ENCODE results near the gene CADPS2. TPM values are rescaled to one million over a fixed set of nuclear protein-coding genes. Genes with fewer than 3 reads are reported as not detected.

CADPS2 gene
- total RNA-seq, 1 experiment from 2014 or later, result 7.4 TPM

DNA sequence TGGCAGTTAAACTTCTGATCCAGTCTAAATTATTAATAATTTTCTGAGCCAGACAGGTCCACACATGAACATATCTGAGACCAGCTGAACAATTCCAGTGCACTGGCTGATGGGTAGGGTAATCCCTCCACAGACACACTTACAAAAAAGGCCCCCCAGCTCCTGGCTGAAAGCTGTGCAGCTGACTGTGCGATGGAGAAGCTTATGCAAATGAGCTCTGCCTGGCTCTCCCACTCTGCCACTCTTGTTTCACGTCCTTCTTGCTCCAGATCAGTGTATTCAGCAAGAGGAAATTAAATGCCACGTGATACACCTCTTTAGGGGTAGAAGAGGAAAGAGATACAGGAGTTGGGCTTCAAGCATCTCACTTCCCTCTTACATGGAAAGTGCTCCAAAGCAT lies 505.3 kb downstream of the CADPS2 start:
- H3K27me3 Mint-ChIP-seq (ENCODE audit: insufficient read depth, unreplicated experiment), result peaks cover 12% of the 10 kb centered on the region
- H3K36me3 Mint-ChIP-seq (ENCODE audit: insufficient read depth, unreplicated experiment), result no peaks in the 10 kb centered on the region
- no TSS peak for BruUV-seq (replicated peaks)
- ChIA-PET POLR2A (interaction anchor here (0.7 kb wide), 1 partner anchor 351 kb away, joined by 7 read pairs; no protein-coding TSS in a partner anchor), CTCF (no interaction called here)
- no peaks in the 10 kb centered on the region for H3K9me3 Mint-ChIP-seq (ENCODE audit: unreplicated experiment)
- H3K4me1 Mint-ChIP-seq (ENCODE audit: insufficient read depth, unreplicated experiment), result no peaks in the 10 kb centered on the region
- H3K4me3 Mint-ChIP-seq (ENCODE audit: unreplicated experiment), result no peak overlapping the region
- DNase-seq (ENCODE audit: unreplicated experiment), result no peak
- TF ChIP-seq, protein P1, sequence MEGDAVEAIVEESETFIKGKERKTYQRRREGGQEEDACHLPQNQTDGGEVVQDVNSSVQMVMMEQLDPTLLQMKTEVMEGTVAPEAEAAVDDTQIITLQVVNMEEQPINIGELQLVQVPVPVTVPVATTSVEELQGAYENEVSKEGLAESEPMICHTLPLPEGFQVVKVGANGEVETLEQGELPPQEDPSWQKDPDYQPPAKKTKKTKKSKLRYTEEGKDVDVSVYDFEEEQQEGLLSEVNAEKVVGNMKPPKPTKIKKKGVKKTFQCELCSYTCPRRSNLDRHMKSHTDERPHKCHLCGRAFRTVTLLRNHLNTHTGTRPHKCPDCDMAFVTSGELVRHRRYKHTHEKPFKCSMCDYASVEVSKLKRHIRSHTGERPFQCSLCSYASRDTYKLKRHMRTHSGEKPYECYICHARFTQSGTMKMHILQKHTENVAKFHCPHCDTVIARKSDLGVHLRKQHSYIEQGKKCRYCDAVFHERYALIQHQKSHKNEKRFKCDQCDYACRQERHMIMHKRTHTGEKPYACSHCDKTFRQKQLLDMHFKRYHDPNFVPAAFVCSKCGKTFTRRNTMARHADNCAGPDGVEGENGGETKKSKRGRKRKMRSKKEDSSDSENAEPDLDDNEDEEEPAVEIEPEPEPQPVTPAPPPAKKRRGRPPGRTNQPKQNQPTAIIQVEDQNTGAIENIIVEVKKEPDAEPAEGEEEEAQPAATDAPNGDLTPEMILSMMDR (IDR thresholded peaks at IDR 0.05; ENCODE audit: unreplicated experiment), result no peak
- H3K27ac Mint-ChIP-seq (ENCODE audit: low read depth, unreplicated experiment), result no peak overlapping the region
- intact Hi-C loops (cut with micrococcal nuclease), result no loop called here

- H3K36me3 Mint-ChIP-seq (ENCODE audit: insufficient read depth, unreplicated experiment), result no peaks in the 10 kb centered on the region
- peaks cover 12% of the 10 kb centered on the region for H3K27me3 Mint-ChIP-seq (ENCODE audit: insufficient read depth, unreplicated experiment)
- no peaks in the 10 kb centered on the region for H3K9me3 Mint-ChIP-seq (ENCODE audit: unreplicated experiment)
- intact Hi-C loops (cut with micrococcal nuclease), result no loop called here
- CTCF ChIA-PET, result interaction anchor here (0.5 kb wide), 1 partner anchor 11 kb away, joined by 4 read pairs; no protein-coding TSS in a partner anchor
- TF ChIP-seq, protein P1 (IDR thresholded peaks at IDR 0.05; ENCODE audit: unreplicated experiment), result no peak
- H3K4me3 Mint-ChIP-seq (ENCODE audit: unreplicated experiment), result no peak overlapping the region
- H3K27ac Mint-ChIP-seq (ENCODE audit: low read depth, unreplicated experiment), result no peak overlapping the region
- no peaks in the 10 kb centered on the region for H3K4me1 Mint-ChIP-seq (ENCODE audit: insufficient read depth, unreplicated experiment)
- BruUV-seq (replicated peaks), result no TSS peak
- no peak for DNase-seq (ENCODE audit: unreplicated experiment)
- POLR2A ChIA-PET, result no interaction called here
Observed at GRCh38 chr7:122379491-122379890, 506.8 kb downstream of the CADPS2 start.

DNA sequence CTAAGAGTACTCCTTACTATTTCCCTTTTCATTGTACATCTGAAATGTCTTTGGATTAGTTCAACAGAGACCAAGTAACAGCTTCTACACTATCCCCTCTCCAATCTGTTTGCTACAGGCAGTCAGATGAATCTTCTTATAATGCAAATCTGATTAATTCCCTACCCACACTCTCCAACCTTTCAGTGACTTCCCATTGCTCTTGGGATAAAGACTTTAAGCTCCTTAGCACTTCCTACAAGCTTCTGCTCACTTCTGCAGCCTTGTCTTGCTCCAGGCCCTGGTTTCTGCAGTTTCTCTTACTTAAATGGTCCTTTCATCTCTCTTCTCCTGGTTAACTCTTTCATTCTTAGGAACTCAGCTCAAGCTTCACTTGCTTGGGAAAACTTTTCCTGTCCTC lies 516.5 kb downstream of the CADPS2 start:
- Mint-ChIP-seq H3K36me3 (ENCODE audit: insufficient read depth, unreplicated experiment) (no peaks in the 10 kb centered on the region), H3K9me3 (ENCODE audit: unreplicated experiment) (no peaks in the 10 kb centered on the region), H3K4me1 (ENCODE audit: insufficient read depth, unreplicated experiment) (no peaks in the 10 kb centered on the region), H3K4me3 (ENCODE audit: unreplicated experiment) (no peak overlapping the region), H3K27ac (ENCODE audit: low read depth, unreplicated experiment) (no peak overlapping the region), H3K27me3 (ENCODE audit: insufficient read depth, unreplicated experiment) (no peaks in the 10 kb centered on the region)
- no peak for DNase-seq (ENCODE audit: unreplicated experiment)
- TF ChIP-seq, protein P1 (IDR thresholded peaks at IDR 0.05; ENCODE audit: unreplicated experiment), result no peak
- CTCF ChIA-PET, result interaction anchor here (1.0 to 1.2 kb wide), 2 partner anchors 11 to 25 kb away, joined by 3 to 4 read pairs; no protein-coding TSS in a partner anchor
- intact Hi-C loops (cut with micrococcal nuclease), result no loop called here
- BruUV-seq (replicated peaks), result no TSS peak
- POLR2A ChIA-PET, result no interaction called here

- Mint-ChIP-seq H3K36me3 (ENCODE audit: insufficient read depth, unreplicated experiment) (no peaks in the 10 kb centered on the region), H3K9me3 (ENCODE audit: unreplicated experiment) (no peaks in the 10 kb centered on the region), H3K27me3 (ENCODE audit: insufficient read depth, unreplicated experiment) (no peaks in the 10 kb centered on the region), H3K27ac (ENCODE audit: low read depth, unreplicated experiment) (no peak overlapping the region), H3K4me3 (ENCODE audit: unreplicated experiment) (no peak overlapping the region), H3K4me1 (ENCODE audit: insufficient read depth, unreplicated experiment) (no peaks in the 10 kb centered on the region)
- BruUV-seq (replicated peaks), result no TSS peak
- intact Hi-C loops (cut with micrococcal nuclease), result no loop called here
- TF ChIP-seq, protein P1 (IDR thresholded peaks at IDR 0.05; ENCODE audit: unreplicated experiment), result no peak
- POLR2A ChIA-PET, result no interaction called here
- CTCF ChIA-PET, result interaction anchor here (0.6 kb wide), 1 partner anchor 313 kb away, joined by 3 read pairs; no protein-coding TSS in a partner anchor
- no peak for DNase-seq (ENCODE audit: unreplicated experiment)
Observed at GRCh38 chr7:122364761-122365280, 521.4 kb downstream of the CADPS2 start.

Measured in MCF 10A (cell line).